Measurements from ENCODE around the gene CDK18.

Gene CDK18

DNA sequence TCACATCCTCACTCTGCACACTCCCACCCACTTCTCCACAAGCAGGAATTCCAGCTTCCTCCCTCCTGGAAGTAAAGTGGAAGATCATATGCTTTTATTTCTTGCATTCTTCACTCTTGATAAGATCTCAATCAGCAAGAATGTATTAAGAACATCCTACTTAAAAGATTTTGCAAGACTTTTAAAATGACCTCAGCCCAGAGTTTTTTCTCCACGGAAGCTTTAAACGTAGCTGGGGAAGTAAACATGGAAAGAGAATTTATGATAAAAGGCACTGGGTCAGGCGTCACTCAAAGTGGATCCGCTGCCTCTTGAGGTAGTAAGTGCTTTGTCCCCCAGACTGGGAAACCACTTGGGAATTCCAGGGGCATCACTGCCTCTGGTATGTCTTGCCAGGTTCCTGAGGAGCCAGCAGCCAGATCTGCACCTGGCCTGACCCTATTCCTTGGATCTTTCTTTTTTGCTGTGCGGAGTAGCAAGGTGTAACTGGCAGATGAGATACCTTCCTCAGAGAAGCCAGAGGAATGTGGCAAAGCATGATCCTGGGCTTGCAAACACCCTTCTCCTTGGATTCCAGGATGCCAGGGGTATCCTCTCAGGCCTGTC is 33.9 kb downstream of the CDK18 start:
- no peak overlapping the region for H3K4me3 ChIP-seq (ENCODE audit: low read length)
- no peak for TF ChIP-seq ZNF274 (IDR thresholded peaks at IDR 0.05; ENCODE audit: low read depth, low read length)

DNA sequence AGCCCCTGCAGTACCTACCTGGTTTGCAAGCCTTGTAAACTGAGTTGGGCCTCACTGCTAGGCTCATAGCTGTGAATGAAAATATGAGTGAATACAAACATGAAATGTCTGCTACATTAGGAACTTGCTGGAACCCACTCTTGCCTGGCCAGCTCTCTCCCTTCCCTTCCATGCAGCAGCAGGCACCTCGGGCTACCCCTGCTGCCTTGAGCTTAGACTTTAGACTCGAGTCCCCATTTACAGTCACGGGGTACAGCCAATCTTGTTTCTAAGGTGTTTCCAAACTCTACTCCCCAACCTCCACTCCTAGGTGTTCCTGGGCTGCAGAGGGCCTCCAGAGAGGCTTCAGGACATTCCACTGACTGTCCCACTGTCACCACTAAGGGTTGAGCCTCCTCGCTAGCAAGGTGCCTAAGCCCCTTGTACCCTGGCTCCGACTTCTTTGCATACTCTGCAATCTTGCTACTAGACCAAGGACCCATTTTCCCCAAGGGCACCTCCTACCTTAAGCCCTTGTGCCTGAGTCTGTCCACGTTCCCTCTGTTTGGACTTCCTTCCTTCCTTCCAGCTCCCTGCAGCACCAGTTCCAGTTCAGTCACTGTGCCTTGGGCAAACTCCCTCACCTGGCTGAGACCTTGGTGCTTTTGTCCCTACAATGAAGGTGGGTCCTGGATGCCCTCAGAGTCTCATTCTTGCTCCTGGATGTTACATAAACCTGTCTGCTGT is 36.9 kb downstream of the CDK18 start:
- H3K4me3 ChIP-seq (ENCODE audit: low read length), result no peak overlapping the region
- no peak for TF ChIP-seq ZNF274 (IDR thresholded peaks at IDR 0.05; ENCODE audit: low read depth, low read length)

- no peak overlapping the region for H3K4me3 ChIP-seq (ENCODE audit: low read length)
- TF ChIP-seq ZNF274 (IDR thresholded peaks at IDR 0.05; ENCODE audit: low read depth, low read length), result no peak
These were observed 37.9 kb downstream of the CDK18 start for GRCh38 chr1:205542367-205542766.

DNA sequence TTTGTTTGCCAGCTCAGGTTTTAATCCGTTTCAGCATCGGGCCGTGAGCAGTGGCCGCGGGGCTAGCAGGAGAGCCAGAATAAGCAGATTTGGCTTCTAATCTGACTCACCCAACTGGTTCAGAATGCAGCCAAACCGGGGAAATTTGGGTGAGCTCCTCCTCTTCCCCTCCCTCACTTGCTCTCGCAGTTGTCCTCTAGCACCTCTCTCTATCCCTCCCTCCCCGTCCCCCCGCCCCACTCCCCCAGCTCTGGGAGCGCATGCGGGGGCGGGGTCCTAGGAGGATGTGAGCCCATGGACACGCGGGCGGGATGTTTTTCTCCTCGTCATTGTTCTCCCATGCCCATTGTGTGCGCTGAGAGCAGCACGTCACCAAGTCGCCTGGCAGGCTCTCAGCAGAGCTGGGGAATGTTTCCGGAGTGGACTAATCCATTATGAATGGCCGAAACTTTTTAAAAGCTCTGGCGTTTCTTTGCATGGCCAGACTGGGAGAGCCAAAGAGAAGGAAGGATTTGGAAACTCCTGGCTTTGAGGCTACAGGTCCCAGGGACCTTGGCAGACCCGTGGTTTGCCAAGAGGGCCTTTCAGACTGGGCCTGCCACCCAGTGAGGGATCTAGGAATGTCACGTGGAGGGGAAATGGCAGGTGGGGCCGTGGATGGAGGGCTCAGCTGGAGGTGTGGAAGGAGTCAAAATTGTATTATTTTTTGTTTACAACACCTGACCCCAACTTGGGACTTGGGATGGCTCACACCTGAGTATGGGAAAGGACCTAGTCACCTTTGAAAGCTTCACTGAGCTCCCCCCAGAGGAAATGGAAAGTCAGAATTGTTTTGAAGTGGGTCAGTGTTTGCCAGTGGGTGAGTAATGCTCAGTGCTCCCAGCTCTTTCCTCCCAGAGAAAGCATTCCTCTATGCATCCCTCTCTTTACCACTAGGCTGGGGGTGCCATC is 39.2 kb downstream of the CDK18 start:
- no peak overlapping the region for H3K4me3 ChIP-seq (ENCODE audit: low read length)
- TF ChIP-seq ZNF274 (IDR thresholded peaks at IDR 0.05; ENCODE audit: low read depth, low read length), result no peak

DNA sequence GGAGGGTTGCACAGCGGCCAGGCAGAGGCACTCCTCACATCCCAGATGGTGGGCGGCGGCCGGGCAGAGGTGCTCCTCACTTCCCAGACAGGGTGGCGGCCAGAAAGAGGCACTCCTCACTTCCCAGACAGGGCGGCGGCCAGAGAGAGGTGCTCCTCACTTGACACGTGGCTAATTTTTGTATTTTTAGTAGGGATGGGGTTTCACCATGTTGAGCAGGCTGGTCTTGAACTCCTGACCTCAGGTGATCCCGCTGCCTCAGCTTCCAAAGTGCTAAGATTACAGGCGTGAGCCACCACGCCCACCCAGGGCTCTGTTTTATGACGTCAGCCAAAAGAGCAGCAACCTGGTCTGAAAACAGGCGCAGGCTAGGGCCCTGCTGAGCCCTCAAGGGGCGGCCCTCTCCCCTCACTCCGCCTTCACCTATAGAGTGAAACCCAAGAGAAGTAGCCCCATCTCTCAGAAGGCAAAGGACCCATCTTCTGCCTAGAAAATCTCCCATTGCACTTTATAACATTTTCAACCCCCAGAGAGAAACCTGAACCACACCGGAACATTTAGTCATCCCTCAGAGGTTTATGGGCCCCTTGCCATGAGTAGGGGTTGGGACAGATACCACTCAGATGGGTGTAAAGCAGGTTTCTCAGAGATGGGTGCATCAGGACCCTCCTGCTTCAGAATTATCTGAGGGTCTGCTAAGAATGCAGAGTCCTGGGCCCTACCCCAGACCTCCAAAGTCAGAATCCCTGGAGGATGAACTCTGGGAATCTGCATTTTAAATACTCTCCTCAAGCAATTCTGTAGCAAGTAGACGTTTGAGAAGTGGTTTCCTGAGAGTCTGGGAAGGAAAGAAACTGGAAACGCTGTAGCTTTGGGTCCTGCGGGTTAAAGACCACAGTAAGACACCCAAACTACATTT is 40.8 kb downstream of the CDK18 start:
- H3K4me3 ChIP-seq (ENCODE audit: low read length), result no peak overlapping the region
- TF ChIP-seq ZNF274 (IDR thresholded peaks at IDR 0.05; ENCODE audit: low read depth, low read length), result no peak

GRCh38 chr1:205545991-205546390 is 41.5 kb downstream of the CDK18 start:
- no peak for TF ChIP-seq ZNF274 (IDR thresholded peaks at IDR 0.05; ENCODE audit: low read depth, low read length)

DNA sequence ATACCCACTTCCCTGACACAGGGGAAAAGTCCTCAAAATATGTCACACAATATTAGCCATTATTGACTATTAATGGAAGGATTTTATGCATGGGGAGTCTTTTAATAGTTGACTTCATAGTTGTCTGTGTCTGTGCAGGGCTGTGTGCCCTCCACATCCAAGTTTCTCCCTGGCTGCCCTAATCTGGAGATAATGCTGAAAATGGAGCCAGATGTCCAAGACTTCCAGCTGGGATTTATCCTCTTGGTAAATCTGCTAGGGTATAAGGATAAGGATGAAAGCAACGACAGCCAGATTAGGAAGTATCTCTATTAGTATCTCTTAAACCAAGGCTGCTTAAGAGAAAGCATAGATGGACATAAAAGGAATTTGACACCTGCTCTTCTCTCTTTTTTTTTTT is 42.1 kb downstream of the CDK18 start:
- TF ChIP-seq ZNF274 (IDR thresholded peaks at IDR 0.05; ENCODE audit: low read depth, low read length), result no peak
- H3K4me3 ChIP-seq (ENCODE audit: low read length), result no peak overlapping the region

More at GRCh38 chr1:205545991-205546390, 41.5 kb downstream of the CDK18 start:
- no peak overlapping the region for H3K4me3 ChIP-seq (ENCODE audit: low read length)

DNA sequence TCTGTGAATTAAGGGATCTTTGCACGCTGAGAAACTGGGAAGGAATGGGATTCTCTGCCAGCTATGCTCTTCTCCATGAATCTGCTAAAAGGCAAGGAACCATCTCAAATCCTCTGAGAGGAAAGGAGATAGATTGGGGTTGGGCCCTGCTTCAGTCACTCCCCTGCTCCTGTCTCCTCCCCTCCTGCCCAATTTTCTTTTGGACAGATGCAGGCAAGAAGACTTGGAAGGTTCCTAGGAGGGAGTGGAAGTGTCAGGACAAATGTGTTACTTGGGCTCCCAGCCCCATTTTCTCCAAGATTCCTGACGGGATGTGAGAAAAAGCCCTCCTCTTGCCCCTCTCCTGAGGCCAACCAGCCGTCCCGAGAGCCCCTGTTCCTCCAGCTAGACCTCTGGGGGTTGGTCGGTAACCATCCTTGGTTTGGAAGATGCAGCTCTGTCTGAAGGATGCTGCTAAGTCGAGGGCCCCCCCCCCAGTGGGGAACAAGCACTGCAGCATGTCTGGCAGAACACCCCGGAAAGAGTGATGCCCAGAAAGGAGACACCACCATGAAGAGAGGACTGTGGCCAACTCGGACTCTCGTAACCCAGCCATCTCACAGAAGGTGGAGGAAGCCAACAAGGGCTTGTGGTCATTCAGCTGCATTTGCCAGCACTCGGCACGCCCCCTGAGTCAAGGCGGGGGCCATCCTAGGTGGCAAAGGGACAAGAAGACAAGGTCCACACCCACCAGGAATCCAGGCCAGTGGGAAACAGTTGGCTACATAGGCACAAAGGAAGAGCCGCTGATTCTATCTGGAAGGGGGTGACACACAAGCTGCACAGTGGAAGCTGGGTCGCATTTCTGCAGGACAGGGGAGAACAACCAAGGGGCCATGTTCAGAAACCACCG is 43.7 kb downstream of the CDK18 start:
- H3K4me3 ChIP-seq (ENCODE audit: low read length), result no peak overlapping the region
- TF ChIP-seq ZNF274 (IDR thresholded peaks at IDR 0.05; ENCODE audit: low read depth, low read length), result no peak

DNA sequence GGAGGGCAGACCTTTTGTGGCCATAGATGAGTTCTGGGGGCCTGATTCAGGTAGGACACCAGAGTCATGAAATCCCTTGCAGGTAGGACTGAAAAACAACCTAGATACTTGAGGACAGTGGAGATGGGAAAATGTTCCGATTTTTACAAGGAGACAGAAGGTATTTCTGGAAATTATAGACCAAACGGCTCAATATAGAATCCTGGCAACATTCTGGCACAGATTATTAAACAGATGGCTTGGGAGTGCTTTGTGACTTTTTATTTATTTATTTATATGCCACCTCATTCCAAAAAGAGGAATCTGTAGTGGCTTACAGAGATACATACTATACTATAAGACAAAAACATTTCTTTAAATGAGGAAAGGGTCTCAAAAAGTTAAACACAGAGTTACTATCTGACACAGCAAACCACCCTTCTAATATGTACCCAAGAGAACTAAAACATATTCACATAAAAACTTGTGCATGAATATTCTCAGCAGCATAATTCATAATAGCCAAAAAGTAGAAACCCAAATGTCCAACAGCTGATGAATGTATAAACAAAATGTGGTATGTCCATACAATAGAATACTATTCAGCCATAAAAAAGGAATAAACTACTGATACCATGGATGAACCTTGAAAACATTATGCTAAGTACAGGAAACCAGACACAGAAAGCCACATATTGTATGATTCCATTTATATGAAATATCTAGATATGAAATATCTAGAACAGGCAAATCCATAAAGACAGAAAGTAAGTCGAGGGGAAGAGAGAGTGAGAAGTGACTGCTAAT is 49.8 kb downstream of the CDK18 start:
- H3K4me3 ChIP-seq (ENCODE audit: low read length), result no peak overlapping the region
- TF ChIP-seq ZNF274 (IDR thresholded peaks at IDR 0.05; ENCODE audit: low read depth, low read length), result no peak

DNA sequence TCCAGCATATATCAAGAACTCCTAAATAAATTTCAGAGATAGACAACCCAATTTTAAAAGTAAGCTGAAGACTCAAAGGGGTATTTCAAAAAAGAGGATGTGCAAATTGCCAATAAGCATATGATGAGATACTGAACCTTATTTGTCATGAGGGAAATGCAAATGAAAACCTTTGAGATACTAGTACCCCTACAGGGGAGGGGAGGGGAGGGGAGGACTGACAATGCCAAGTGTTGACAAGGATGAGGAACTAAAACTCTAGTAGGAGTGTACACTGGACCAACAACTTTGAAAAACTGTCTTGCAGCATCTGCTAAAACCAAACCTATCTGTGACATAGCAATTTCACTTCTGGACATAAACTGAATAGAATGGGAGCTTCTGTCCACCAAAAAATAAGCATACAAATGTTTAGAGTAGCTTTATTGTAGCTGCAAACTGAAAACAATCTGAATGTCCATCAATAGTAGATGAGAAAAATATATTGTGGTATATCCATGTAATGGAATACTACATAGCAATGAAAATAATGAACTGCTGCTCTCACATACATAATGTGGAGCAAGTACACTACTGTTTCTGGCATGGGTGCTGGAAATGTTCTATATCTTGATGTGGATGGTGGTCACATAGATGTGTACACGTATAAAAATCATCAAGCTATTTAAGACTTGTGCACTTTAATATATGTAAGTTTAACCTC is 57.2 kb downstream of the CDK18 start:
- H3K4me3 ChIP-seq (ENCODE audit: low read length), result no peak overlapping the region
- no peak for TF ChIP-seq ZNF274 (IDR thresholded peaks at IDR 0.05; ENCODE audit: low read depth, low read length)

DNA sequence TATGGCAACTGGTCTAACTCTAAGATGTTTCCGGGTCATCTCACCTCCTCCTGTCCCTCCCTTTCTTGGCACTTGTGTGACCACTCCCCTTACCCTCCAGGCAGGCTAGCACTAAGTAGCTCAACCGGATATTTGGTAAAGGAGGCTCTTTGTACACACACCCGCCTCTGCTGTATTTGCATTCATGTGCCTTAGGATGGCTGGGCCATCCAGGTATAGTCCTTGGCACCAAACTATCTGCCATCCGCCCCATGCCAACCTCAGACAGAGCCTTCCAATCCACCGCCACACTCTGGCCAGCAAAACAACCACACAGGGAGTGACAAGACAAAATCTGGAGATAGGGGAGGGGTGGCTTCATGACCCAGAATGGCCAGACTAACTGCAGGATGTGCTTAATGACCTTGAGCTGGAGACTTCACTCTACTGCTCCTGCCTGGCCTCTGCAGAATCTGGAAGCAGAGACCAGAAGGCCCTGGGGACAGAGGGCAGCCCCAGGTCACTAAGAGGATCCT is 59.5 kb downstream of the CDK18 start:
- H3K4me3 ChIP-seq (ENCODE audit: low read length), result no peak overlapping the region
- no peak for TF ChIP-seq ZNF274 (IDR thresholded peaks at IDR 0.05; ENCODE audit: low read depth, low read length)

Measured in GM08714 (cell line).